HG02885 (cell line): ENCODE data around the gene WIPF2.

ENCODE experiments used
- ATAC-seq: cut with Tn5 transposase; IDR thresholded peaks from one replicate; pipeline ENCODE4 v1.9.1; 2021; ENCODE audit warnings: mild to moderate bottlenecking; ENCODE audit not compliant: unreplicated experiment, poor library complexity

Gene WIPF2

DNA sequence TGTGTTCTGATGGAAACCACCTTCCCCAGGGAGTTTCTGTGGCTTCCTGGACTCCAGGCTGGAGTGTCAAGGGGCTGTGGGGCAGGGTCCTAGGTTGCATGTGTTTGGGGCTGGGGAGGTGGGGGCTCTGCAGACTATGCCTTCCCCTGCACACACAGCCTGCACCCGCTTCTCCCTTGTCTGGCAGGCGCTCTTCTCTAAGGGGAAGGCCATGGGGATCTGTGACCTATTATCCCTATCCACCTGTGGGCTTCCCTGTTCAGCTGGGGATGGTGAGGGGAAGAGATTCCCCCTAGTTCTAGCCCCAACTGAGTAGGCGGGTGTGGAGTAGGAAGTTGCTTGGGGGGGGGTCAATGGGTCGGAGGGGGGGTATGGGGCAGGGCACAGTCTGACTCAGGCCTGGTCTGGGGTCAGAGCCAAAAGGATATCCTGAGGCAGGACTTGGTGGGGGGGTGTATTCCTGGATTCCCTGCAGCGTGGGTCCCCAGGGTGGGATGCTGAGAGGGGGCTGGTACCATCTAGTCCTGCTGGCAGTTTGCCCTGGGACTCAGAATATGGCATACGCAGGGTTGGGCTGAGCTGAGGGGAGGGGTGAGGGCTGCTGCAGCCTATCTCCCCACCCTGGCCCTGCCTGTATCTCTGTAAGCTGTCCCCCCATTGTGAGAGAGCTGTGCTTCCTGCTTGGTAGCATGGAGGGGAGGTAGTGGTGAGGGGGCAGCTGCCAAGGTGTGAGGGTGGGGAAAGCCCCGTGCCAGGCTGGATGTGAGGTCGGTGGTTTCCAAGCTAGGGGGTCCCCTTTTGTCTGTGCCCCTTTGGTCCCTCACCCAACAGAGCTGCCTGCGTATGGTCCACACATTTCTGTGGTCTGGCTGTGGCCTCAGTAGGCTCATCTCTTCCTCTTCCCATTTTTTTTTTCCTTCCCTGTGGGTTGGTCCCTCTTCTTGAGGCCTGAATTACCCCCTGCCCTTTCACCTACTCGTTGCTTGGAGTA, 104.6 kb downstream of the WIPF2 start:
- no peak for ATAC-seq

DNA sequence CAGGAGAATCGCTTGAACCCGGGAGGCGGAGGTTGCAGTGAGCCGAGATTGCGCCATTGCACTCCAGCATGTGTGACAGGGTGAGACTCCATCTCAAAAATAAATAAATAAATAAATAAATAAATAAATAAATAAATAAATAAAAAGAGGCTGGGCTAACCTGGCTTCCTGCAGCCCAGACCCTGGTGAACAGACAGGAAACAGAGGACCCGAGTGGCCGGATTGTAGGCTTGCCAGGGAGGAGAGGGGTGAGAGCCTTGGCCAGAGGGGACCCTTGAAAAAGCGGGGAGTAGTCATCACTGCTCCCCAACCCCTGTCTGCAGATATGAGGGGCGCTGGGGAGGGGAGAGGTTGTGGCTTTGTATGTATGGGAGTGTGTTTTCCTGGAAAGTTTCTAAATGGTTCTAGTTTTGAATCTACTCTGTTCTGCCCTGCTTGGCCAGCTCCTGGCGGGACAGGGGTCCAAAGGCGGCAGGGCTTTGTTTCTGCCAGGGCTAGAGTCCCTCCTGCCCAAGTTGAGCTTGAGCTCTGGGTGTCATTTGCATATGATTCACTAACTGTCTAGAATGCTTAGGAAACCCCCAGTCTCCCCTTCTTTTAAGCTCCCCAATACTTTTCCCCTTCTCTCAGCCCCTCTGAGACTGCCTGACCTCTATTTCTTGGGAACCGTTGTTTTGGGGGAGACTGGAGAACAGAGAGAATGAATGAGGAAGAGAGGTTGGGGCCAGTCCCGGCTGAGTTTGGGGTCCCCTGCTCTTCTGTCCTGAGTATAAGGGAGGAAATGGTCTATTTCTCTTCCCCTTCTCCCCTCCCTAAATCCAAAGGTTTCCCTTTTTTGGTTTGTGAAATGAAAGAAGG, 106.3 kb downstream of the WIPF2 start:
- ATAC-seq = no peak

DNA sequence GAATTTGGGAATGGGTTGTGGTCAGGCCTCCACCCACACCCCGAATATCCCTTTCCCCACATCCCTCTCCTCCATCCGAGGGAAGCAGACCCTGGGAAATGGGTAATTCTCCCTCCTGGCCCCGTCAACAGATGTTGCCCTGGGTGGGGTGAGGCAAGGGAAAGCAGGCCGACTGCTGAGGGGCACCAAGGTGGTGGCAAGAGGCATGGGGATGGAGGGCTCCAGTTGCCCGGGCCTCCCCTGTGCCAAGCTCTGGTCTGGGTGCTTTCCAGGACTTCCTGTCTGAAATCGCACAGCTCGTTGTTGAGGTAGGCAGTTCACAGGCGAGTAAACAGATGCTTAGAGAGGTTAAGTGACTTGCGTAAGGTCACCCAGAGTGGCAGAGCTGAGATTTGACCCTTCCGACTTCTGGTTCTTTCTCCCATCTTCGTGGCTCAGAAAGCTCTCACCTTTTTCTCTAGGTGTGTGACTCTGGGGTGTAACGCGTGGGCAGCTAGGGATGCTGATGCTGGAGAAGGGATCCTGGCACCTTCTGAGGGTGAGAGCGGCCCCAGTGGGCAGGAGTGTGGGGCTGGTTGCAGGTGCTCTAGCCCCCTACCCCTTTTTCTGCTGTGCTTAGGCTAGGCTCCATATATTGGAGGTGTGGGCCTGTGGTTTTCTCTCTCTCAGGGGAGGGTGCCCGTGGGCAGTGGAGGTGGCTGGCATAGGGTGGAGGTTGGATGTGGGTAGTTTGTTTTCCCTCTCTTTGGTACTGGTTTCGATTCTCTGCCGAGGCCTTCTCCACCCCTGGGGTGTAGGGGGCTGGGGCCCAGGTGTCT, 107.1 kb downstream of the WIPF2 start:
- ATAC-seq = no peak

DNA sequence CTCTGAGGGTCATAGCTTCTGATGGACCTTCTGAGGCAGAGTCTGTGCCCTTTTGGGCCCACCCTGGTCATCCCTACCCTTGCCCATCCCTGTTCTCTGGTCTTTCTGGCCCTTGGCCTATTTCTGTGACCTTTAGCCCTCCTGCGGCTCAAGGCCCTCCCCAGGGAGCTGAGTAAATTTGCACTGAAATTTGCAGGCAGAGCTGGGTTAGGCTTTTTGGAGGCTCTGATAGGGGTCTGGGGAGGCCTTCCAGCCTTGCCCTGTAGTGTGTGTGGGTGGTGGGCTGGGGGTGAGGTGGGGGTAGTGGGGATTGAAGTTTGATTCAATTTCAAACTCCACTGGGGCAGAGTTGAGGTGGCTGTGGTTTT, 107.7 kb downstream of the WIPF2 start:
- no peak for ATAC-seq

DNA sequence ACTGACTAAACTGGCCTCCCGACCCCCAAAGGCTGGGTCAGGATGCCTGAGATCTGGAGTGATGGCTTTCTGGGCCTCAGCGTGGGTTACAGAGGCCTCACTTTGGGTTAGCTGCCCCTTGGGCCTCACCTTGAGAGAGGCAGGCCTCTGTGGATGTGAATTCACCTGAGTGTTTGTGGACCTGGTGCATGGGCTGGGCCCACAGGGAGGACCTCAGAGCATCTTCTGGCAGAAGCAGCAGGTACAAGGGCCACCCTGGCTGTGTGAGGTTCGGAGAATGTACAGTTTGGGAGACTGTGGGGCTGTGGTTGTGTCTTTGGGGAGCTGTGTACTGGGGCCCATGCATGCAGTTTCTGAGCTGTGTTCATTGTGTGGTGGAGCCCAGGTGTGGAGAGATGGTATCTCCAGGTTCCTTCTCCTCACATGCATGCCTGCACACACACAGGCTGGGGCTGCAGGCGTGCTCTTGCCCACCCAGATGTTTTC, 108.2 kb downstream of the WIPF2 start:
- no peak for ATAC-seq

DNA sequence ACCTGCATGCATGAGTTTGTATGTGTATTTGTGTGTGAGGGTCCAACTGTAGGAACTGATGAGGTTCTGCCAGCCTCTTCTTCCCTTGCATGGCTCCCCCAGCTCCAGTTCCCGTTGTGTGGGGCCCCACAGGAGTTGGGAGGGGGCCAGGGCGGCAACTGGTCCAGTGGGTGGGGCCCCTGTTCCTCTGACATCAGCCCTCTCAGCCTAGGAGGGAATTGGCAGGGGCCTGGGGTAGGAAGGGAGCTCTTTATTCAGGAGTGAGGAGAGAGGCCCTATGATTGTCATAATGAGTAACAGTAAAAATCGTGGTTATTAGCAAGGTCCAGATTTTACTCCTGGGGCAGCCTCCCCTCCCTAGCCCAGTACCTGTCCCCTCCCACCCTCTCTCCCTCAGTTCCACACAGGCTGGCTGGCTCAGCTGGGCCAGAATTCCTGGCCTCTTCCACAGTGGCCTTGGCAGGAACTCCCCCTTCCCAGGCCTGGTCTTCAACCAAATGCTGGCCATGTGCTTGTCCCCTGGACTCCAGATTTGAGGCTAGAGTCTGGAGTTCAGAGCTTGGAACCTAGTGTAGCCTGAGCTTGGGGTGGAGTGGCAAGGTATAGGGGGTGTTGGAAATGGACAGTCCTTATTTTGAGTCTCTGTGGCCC, 108.8 kb downstream of the WIPF2 start:
- ATAC-seq = no peak

DNA sequence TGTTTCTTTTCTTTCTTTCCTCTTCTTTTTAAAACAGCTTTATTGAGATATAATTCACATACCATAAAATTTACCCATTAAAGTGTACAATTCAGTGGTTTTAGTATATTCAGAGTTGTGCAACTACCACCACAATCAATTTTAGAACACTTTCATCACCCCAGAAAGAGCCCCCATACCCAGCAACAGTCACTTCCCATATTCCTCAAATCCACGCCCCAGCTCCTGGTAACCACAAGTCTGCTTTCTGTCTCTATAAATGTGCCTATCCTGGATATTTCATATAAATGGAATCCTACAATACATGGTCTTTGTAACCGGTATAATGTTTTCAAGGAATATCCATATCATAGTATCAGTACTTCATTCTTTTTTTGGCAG, 109.3 kb downstream of the WIPF2 start:
- ATAC-seq = no peak

DNA sequence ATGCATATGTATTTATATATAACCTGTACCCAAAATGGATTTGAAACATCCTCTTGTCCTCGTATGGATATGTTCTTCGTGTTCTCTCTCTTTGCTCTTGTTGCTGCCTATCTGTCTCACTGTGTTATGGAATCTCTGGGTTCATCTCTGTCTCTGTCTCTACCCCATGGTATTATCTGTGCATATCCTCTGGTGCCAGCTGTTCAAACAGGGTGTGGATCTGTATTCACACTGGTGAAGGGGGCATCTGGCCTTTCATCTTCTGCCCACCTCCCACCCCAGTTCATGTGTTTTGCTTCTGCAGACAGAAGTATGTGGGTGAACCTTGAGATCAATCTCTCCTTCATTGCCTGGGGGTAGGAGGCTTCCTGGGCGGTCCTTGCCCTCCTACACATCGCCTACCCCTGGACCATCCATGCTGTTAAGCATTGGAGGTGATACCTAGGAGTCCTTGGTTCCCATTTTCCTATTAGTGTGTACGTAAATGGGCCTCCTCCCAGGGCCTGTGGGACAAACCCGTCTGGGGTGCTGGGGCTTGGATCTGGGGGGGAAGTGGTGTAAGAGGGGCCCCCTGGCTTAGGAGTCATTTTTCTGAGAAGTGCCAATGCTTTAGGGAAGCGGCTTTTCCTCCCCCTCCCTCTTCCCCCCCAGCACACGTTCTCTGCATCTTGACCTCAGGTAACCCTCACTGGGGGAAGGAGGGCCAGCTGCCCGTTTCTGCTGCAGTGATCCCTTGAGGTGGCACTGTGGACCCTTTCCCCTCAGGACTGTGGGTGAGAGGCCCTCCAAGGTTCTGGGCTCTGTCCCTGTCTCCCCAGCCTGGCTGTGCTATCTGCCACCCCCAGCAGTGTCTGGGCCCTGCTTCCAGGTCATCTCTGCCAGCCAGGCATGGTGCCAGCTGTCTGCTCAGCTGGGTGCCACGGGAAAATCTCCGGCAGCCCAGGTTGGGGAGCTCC, 111.0 kb downstream of the WIPF2 start:
- no peak for ATAC-seq

DNA sequence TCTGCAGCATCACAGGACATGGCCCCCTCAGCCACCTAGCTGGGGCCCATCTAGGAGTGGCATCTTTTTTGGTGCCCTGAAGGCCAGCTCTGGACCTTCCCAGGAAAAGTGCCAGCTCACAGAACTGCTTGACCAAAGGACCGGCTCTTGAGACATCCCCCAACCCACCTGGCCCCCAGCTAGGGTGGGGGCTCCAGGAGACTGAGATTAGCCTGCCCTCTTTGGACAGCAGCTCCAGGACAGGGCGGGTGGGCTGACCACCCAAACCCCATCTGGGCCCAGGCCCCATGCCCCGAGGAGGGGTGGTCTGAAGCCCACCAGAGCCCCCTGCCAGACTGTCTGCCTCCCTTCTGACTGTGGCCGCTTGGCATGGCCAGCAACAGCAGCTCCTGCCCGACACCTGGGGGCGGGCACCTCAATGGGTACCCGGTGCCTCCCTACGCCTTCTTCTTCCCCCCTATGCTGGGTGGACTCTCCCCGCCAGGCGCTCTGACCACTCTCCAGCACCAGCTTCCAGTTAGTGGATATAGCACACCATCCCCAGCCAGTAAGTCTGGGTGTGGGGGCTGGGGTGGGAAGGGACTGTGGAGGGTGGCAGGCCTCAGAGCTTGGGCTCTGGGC, 111.9 kb downstream of the WIPF2 start:
- ATAC-seq = no peak

DNA sequence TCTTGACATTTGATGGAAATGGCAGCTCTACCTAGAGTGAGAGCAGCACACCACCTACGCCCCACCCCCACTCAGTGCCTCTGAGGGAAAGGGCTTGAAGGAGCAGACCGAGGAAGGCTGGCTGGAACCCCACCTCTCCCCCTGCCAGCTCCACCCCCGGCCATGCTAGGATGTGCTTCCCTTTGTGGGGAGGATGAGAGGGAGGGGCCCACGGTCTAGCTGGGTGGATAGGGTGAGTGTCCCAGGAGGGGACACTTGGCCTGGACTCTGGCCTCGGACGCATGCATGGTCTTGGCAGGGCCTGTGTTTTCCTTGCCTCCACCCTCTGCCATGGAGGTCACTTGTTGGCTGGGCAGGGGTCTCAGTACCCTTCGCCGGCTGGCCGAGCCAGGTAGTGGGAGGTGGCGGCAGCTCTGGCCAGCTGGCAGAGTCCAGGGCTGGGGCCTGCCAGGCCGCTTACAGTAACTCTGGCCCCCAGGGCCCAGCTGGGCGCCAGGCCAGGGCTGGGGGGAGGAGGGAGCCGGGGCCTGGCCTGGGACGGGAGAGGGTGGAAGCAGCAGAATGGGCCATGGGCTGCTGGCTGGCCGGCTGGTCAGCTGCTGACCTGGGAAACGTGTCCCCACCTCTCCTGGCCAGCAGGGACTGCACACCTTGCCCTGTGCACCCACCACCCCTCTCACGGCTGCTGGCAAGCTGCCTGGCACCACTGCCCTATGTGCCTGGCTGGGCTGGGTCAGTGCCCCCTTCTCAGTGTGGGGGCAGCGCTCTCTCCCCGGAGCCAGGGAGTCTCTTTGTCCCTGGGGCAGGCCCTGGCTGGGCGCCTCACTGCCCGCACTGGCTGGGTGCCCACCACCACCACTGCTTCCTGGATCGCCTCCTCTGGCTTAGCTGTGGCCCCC, 112.9 kb downstream of the WIPF2 start:
- no peak for ATAC-seq
